Glomerular visceral epithelial cell (primary cell): ENCODE results near the gene SLC30A2.

Source experiments
- DNase-seq: peaks from one replicate; pipeline ENCODE4 v3.0.0-alpha.2; 2016; ENCODE audit errors: extremely low spot score

SLC30A2 gene

DNA sequence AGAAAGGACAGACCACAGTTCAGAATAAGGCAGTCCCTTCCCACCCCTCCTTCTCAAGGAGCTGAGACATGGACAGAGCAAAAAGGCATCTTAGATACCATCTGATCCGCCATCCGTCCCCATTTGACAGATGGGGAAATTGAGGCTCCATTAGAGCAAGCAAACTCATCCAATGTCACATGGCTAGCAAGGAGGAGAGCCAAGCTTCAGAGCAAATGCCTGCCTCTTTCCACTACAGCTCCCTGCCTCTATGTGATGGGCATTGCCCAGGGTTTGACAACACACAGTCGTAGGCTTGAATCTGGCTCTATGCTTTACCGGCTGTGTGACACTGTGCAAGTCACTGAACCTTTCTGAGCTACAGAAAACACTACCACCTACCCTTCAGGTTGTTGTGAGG, 3.9 kb downstream of the SLC30A2 start:
- DNase-seq = no peak

GRCh38 chr1:26041401-26041800, 4.5 kb downstream of the SLC30A2 start:
- no peak for DNase-seq

DNA sequence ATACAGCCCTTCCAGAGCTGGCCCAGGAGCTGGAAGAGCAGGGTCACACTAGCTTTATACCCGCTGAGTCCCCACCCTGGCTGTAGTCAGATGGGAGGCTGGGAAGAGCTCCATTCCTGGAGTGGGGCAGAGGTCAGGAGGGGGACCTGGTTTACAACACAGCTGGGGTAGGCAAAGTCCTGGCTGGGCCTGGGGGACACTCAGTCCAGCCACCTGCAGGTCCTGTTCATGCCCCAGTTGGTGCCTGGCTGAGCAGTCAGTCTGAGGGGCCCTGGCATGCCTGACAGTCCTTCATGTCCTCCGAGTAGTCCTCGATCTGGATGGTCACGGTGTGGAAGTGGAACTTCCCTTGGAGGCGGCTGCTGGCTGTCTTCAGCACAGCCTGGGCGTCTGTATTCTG, 7.0 kb downstream of the SLC30A2 start:
- DNase-seq = no peak

- DNase-seq = no peak
Observed at GRCh38 chr1:26038477-26038876, 7.4 kb downstream of the SLC30A2 start.

DNA sequence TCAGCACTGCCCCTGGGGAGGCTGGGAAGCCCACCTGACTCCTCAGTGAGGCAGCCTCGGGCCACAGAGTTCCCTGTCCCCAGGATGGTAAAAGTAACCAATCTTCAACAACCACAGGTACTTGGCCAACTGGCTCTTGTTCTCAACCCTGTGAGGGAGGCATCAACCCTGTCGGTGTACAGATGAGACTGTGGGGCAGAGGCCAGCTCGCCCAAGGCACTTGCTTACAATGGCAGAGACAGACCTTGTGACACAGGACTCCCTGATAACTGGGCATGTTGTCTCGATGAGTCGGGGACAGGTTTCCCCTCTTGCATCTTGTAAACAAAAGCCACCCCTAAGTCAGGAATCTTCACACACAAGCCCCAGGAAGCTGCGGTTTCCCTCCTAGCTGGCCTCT, 8.0 kb downstream of the SLC30A2 start:
- DNase-seq = no peak

DNA sequence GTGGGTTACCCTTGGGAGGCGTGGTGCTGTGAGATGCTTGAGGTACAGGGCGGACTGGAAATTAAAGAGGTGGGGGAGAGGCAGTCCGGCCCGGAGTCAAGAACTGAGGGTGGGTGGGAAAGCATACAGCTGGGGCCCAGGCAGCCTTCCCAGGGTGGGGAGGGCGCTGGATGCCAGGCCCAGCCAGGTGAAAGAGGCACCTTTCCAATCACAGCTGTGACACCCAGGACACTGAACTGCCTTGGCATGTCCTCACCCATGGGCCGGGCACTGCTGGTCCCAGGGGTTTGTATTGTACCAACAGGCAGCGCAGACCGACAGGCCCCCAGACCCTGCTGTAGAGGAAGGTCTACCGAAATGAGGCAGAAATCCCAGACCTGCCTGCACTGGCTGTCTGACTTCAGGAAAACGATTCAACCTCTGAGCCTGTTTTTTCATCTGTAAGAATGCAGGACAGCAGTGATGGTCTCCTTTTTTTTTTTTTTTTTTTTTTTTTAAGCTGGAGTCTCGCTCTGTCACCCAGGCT, 9.1 kb downstream of the SLC30A2 start:
- no peak for DNase-seq

- DNase-seq = peak; percentile 81
Observed at GRCh38 chr1:26035959-26036755, 9.8 kb downstream of the SLC30A2 start.

- DNase-seq = peak; percentile 88
Observed at GRCh38 chr1:26035203-26035958, 10.5 kb downstream of the SLC30A2 start.

- DNase-seq = no peak
Observed at GRCh38 chr1:26034504-26035202, 11.3 kb downstream of the SLC30A2 start.

DNA sequence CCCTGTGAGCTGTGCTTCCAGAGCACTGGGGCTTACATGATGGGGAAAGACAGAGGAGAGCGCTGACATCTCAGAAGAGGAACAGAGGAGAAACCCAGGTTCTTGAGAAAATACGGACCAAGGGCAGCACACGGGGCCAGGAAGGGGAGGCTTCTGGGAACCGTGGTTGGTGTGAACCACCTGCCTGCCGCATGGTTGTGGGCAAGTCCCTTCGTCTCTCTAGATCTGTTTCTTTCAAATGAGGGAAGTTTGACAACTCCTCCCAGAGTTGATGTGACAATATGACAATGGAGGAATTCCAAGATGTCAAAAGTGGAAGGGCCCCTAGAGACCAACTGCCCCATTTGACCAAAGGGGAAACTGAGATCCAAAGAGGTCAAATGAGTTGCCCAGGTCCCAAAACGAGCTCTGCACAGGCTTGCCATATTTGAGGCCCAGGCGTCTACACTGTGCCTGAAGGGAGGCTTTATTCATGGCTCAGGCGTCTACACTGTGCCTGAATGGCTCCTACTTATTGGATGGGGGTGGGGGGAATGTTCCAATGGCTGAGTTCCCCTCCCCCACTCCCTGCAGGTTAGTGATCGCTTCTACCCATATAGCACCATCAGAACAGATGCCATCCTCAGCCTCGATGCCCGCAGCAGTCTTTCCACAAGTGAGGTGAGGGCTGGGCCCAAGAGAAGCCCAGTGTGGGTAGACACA, 13.1 kb downstream of the SLC30A2 start:
- DNase-seq = no peak

DNA sequence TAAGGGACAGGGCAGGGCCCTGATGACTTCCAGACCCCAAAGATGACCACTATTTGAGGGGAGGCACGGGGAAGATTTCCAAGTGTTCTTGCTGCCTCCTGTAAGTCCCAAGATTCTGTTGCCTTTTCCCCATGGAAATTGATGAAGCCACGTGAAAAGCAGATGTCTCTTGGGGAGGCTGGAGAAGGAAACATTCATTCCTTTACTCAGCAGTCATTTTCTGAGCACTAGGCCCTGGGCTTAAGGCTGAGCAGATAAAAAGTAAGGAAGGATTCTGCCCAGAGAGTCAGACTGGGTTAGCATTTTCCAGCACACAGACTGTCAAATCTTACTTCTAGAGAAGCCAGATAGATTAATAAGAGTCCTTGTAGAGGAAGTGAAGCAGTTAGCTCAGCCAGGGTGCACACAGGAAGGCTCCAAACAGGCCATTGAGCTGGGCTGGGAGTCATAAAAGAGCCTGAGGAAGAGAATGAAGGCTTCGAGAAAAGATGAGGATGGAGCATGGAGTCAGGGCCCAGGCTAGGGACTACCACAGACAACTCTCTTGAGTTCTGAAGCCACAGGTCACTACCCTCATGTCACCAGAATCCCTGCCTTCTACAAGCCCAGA, 14.2 kb downstream of the SLC30A2 start:
- DNase-seq = no peak

- no peak for DNase-seq
Observed at GRCh38 chr1:26031196-26031595, 14.7 kb downstream of the SLC30A2 start.

DNA sequence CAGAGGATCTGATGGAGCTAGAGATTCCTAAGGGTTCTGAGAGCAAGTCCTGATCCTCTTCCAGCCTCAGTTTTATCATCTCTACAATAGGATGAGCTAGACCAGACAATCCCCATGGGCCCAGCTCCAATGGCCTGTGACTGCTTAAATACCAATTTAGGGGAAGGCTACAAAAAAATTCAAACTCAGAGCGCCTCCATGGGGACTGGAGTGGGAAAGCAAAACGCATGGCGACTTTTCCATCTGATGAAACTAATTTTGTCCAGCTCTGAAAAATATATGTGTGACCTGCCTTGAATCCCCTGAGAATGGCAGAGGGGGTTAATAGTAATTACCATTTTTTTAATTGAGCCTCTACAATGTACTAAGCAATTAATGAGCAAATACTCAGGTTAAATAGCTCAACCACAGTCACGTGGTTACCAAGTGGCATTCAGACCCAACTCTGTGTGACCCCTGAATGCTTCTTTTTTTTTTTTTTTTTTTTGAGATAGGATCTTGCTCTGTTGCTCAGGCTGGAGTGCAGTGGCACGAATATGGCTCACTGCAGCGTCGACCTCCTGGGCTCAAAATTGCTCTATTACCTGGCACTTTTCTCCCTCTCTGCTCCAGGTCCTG, 15.9 kb downstream of the SLC30A2 start:
- DNase-seq = no peak

- no peak for DNase-seq
Observed at GRCh38 chr1:26029054-26029863, 16.7 kb downstream of the SLC30A2 start.

DNA sequence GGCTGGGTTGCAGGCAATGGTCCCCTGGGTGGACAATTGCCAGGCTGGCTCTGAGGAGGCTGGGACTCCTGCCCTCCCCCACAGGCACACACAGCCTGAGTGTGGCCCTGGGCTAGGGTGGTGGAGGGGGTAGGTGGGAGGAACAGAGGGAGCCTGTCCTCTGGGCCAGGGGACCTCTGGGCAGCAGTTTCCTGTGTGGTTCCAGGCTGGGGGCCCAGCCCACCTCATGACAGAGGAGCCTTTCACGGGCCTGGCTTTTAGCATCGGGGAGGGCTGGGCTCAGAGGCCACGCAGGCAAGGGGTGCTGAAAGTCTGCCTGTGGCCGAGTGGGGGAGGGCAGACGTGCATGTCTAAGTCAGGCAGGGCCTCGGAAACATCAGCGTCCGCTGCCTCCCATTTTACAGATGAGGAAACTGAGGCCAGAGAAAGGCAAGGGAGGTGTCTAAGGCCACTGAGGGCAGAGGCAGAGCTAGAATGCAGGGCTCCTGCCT, 17.4 kb downstream of the SLC30A2 start:
- no peak for DNase-seq

GRCh38 chr1:26027716-26028489, 18.0 kb downstream of the SLC30A2 start:
- no peak for DNase-seq

GRCh38 chr1:26025517-26025916, 20.4 kb downstream of the SLC30A2 start:
- no peak for DNase-seq

DNA sequence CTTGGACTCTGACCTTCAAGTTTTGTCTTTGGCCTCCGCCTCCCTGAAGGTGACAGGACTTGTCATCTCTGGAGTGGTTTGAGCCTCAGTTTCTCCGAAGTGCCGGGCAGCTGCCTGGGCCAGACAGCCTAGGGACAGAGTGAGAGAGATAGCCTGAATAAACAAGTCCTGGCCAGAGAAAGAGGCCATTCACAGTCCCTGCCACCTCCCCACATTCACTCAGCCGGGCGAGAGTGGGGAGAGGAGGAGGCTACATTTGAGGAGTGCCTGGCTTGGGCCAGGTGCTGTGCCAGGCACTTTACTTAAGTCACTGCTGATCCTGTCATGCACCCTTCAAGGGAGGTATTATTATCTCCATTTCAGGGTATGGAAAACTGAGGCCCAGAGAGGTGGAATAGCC, 20.9 kb downstream of the SLC30A2 start:
- no peak for DNase-seq

- DNase-seq = no peak
Observed at GRCh38 chr1:26023826-26024225, 22.1 kb downstream of the SLC30A2 start.
